HepG2 (cell line): ENCODE measurements around the gene ALDH3A2. TPM values are rescaled to one million over a fixed set of nuclear protein-coding genes. Genes with fewer than 3 reads are reported as not detected.

Experiments used
- ATAC-seq: fragments of 200-7000 bp; cut with Tn5 transposase; 3 replicates; pipeline ENCODE4 v1.9.1; 2020; ENCODE audit warnings: mild to moderate bottlenecking, moderate library complexity
- BruUV-seq: library from RNA; stranded (reverse); fragments of 400-500 nt; replicated peaks from 2 replicates; lab custom pipeline; 2021; lab: Mats Ljungman, UMichigan
- CTCF ChIA-PET: fragments of 300-600 bp; formaldehyde crosslinking; extraction: SDS; loops from one replicate; lab custom pipeline; 2021; ENCODE audit warnings: low total read pairs, inconsistent platforms, low intra/inter-chr PET ratio; lab: Yijun Ruan, JAX
- POLR2A ChIA-PET: fragments of 350-600 bp; sonication (Branson Sonifier 250); formaldehyde crosslinking; loops from one replicate; lab custom pipeline; 2020; ENCODE audit warnings: antibody characterized with exemption, inconsistent platforms; lab: Yijun Ruan, JAX
- DNase-seq: peaks from one replicate; pipeline ENCODE4 v3.0.0-alpha.2; 2015; ENCODE audit warnings: low spot score
- FAIRE-seq: peaks from 3 replicates; lab custom pipeline; 2011; peaks lifted over from hg19 to GRCh38; lab: Jason Lieb, UNC
- H2AFZ ChIP-seq: one replicate; pipeline ENCODE4 v1.6.1; 2011; ENCODE audit warnings: low read length, inconsistent platforms
- H3K27ac ChIP-seq: fragments of 300-600 bp; 3 replicates; pipeline ENCODE4 v1.8.0; 2011; ENCODE audit warnings: mixed run types, mild to moderate bottlenecking, mixed read lengths, low read length, inconsistent platforms; ENCODE audit not compliant: insufficient read depth; ENCODE audit errors: extremely low read length
- H3K27me3 ChIP-seq, 2 experiments: fragments of 200-600 bp in 1 of 2; 2 replicates in 1 of 2; 3 replicates in 1 of 2; pipeline versions ENCODE4 v1.6.0 to v1.8.0; 2011; ENCODE audit warnings: low read length in 2 of 2, mild to moderate bottlenecking in 2 of 2, moderate library complexity in 2 of 2, inconsistent platforms in 1 of 2; ENCODE audit not compliant: insufficient read depth in 2 of 2, control insufficient read depth in 1 of 2
- H3K36me3 ChIP-seq, 2 experiments: fragments of 200-600 bp in 1 of 2; replicated peaks in 1 of 2; 2 replicates in 1 of 2; 3 replicates in 1 of 2; pipeline versions ENCODE4 v1.5.1 to v1.8.0; 2011; ENCODE audit warnings: low read length in 2 of 2, inconsistent platforms in 1 of 2; ENCODE audit not compliant: insufficient read depth in 2 of 2, control insufficient read depth in 1 of 2
- H3K4me1 ChIP-seq: 2 replicates; pipeline ENCODE4 v1.5.1; 2012; ENCODE audit warnings: low read length, inconsistent platforms; ENCODE audit not compliant: insufficient read depth
- H3K4me2 ChIP-seq: 2 replicates; pipeline ENCODE4 v1.6.0; 2011; ENCODE audit warnings: low read depth, low read length, inconsistent platforms
- H3K4me3 ChIP-seq, 3 experiments: fragments of 200-600 bp in 1 of 3; sonication (generic), shearing (Covaris generic) in 1 of 3; replicated peaks in 1 of 3; 2 replicates each; pipeline ENCODE4 v1.5.1; 2011 to 2016; ENCODE audit warnings: low read length in 3 of 3, inconsistent platforms in 2 of 3, low read depth in 2 of 3, mild to moderate bottlenecking in 2 of 3, control low read depth in 1 of 3, mixed read lengths in 1 of 3; ENCODE audit not compliant: insufficient read depth in 1 of 3
- H3K79me2 ChIP-seq: one replicate; pipeline ENCODE4 v1.6.1; 2011; ENCODE audit warnings: low read length, inconsistent platforms; ENCODE audit not compliant: insufficient read depth
- H3K9ac ChIP-seq: 2 replicates; pipeline ENCODE4 v1.6.0; 2011; ENCODE audit warnings: mild to moderate bottlenecking, low read depth, low read length, inconsistent platforms; ENCODE audit not compliant: insufficient read depth
- H3K9me3 ChIP-seq: 2 replicates; pipeline ENCODE4 v1.5.1; 2012; ENCODE audit warnings: mild to moderate bottlenecking, low read length
- H4K20me1 ChIP-seq: 2 replicates; pipeline ENCODE4 v1.6.0; 2011; ENCODE audit warnings: inconsistent platforms, mild to moderate bottlenecking, low read length, moderate library complexity; ENCODE audit not compliant: insufficient read depth
- E2F1 ChIP-seq: sonication (generic); formaldehyde crosslinking; IDR thresholded peaks from 2 replicates; pipeline ENCODE4 v1.5.0; 2020; ENCODE audit warnings: missing genetic modification reagents
- FOXP1 ChIP-seq, 2 experiments: fragments of 450-650 bp in 1 of 2; IDR thresholded peaks; 2 replicates each; pipeline ENCODE4 v1.6.1; 2017 to 2018; ENCODE audit warnings: antibody characterized with exemption in 1 of 2
- GFI1 ChIP-seq: sonication (generic); formaldehyde crosslinking; IDR thresholded peaks from 2 replicates; pipeline ENCODE4 v1.5.0; 2020; ENCODE audit warnings: missing genetic modification reagents, mild to moderate bottlenecking, borderline replicate concordance
- HNF1B ChIP-seq: sonication (generic); formaldehyde crosslinking; IDR thresholded peaks from 2 replicates; pipeline ENCODE4 v1.5.1; 2020; ENCODE audit warnings: mild to moderate bottlenecking, moderate library complexity, missing genetic modification reagents
- HNF4A ChIP-seq: sonication (generic); formaldehyde crosslinking; IDR thresholded peaks from 2 replicates; pipeline ENCODE4 v1.4.0; 2020; ENCODE audit warnings: missing genetic modification reagents
- HNF4G ChIP-seq, 2 experiments: sonication (generic) in 1 of 2; formaldehyde crosslinking in 1 of 2; IDR thresholded peaks; 2 replicates each; pipeline versions ENCODE4 v1.4.0 to v1.6.1; 2011 to 2020; ENCODE audit warnings: borderline replicate concordance in 2 of 2, low read depth in 2 of 2, mild to moderate bottlenecking in 2 of 2, low read length in 1 of 2, missing genetic modification reagents in 1 of 2, moderate library complexity in 1 of 2
- MYC ChIP-seq: sonication (generic); formaldehyde crosslinking; IDR thresholded peaks from 2 replicates; pipeline ENCODE4 v1.9.0; 2021; ENCODE audit warnings: missing genetic modification reagents, borderline replicate concordance
- NCOR1 ChIP-seq: fragments of 200-600 bp; sonication (generic); IDR thresholded peaks from 2 replicates; pipeline ENCODE4 v1.7.0; 2017; ENCODE audit warnings: antibody characterized with exemption, low read length, borderline replicate concordance
- SOX13 ChIP-seq, 3 experiments: fragments of 450-650 bp in 1 of 3; sonication (generic) in 1 of 3; formaldehyde crosslinking in 1 of 3; IDR thresholded peaks in 2 of 3; conservative IDR thresholded peaks in 1 of 3; 2 replicates each; pipeline versions ENCODE4 v1.5.0 to v1.6.1; 2016 to 2020; ENCODE audit warnings: antibody characterized with exemption in 1 of 3, mild to moderate bottlenecking in 1 of 3, missing compliant biosample characterization in 1 of 3, missing genetic modification reagents in 1 of 3, moderate library complexity in 1 of 3
- THAP7 ChIP-seq: sonication (generic); formaldehyde crosslinking; IDR thresholded peaks from 2 replicates; pipeline ENCODE4 v1.8.1; 2023; ENCODE audit warnings: mild to moderate bottlenecking, missing genetic modification reagents
- ZNF335 ChIP-seq: sonication (generic); formaldehyde crosslinking; IDR thresholded peaks from 2 replicates; pipeline ENCODE4 v1.4.0; 2020; ENCODE audit warnings: missing genetic modification reagents
- ZNF350 ChIP-seq: sonication (generic); formaldehyde crosslinking; IDR thresholded peaks from 2 replicates; pipeline ENCODE4 v1.4.0; 2020; ENCODE audit warnings: mild to moderate bottlenecking, low read depth, missing genetic modification reagents, borderline replicate concordance
- ZNF605 ChIP-seq: sonication (generic); formaldehyde crosslinking; IDR thresholded peaks from 2 replicates; pipeline ENCODE4 v1.8.0; 2022; ENCODE audit warnings: mild to moderate bottlenecking, missing genetic modification reagents
- ZSCAN22 ChIP-seq: sonication (generic); formaldehyde crosslinking; IDR thresholded peaks from 2 replicates; pipeline ENCODE4 v1.4.0; 2020; ENCODE audit warnings: mild to moderate bottlenecking, missing genetic modification reagents
- WGBS: methylation state at CpG from one replicate; pipeline ENCODE4 v1.1.6; 2017; ENCODE audit warnings: low lambda C conversion rate; 5-methylcytosine and 5-hydroxymethylcytosine counted together
- in situ Hi-C: cut with HindIII; loops from 2 replicates; pipeline ENCODE4 v1.10.0; 2017; ENCODE audit warnings: low pct_unique_long_range_greater_than_20kb; ENCODE audit not compliant: extremely low pct_ligation_motif_present
- intact Hi-C: fragments of 100-400 bp; cut with micrococcal nuclease; formaldehyde crosslinking; loops from one replicate; pipeline ENCODE4 v1.10.0; 2022; ENCODE audit not compliant: unreplicated experiment
- polyA plus RNA-seq, 8 experiments: library from polyadenylated mRNA; depleted of rRNA in 3 of 8; stranded (reverse) in 7 of 8; unstranded in 1 of 8; fragments of >200 nt; fragmentation: Illumina TruSeq in 4 of 8; extraction: Trizol in 4 of 8; gene quantifications; 2 replicates each; pipeline versions ENCODE4 v1.2.1 to v1.2.3, GENCODE V29; 2011 to 2016; ENCODE audit warnings: low read depth in 4 of 8, missing spikeins in 1 of 8, mixed read lengths in 1 of 8; ENCODE audit not compliant: insufficient read depth in 1 of 8
- total RNA-seq, 5 experiments: library from RNA; depleted of rRNA; stranded (reverse); fragments of >200 nt; fragmentation: Illumina TruSeq; extraction: Trizol; gene quantifications; 2 replicates each; pipeline ENCODE4 v1.2.3, GENCODE V29; 2016; ENCODE audit warnings: low read depth in 1 of 5

Gene ALDH3A2
- total and polyA plus RNA-seq, 2 of the 13 experiments (the other 11 are each of a cell fraction or from before 2014, with no cell fraction given) = 80.8 to 180 TPM

GRCh38 chr17:19656336-19656735 is 7.8 kb downstream of the ALDH3A2 start:
- Histone ChIP-seq H3K4me3 (no peak overlapping the region), H3K79me2 (peaks cover 62% of the 10 kb centered on the region), H2AFZ (no peak overlapping the region), H4K20me1 (no peaks in the 10 kb centered on the region), H3K27ac (peak overlapping the region; percentile 91), H3K4me1 (peaks cover 88% of the 10 kb centered on the region), H3K4me2 (no peak overlapping the region), H3K9ac (no peak overlapping the region; the same call in 1 of the 2 replicates), H3K9me3 (no peaks in the 10 kb centered on the region)
- DNase-seq (no peak), FAIRE-seq (no peak), ATAC-seq (no peak)
- POLR2A ChIA-PET = interaction anchor here (0.8 to 8.4 kb wide), 4 partner anchors 9 to 106 kb away, joined by 3 to 194 read pairs (median 10); partner anchors contain the start of gene ALDH3A2
- CTCF ChIA-PET = no interaction called here
- BruUV-seq = no TSS peak
- WGBS = 71% methylated on average over 4 of the region's 4 CpGs
- in situ Hi-C loops (no loop called here), intact Hi-C loops (no loop called here)
- TF ChIP-seq HNF4A (CRISPR knock-in tag) (peak; percentile 61), E2F1 (CRISPR knock-in tag) (no peak), MYC (CRISPR knock-in tag) (no peak), NCOR1 (0 out of 2 replicates have a peak, but pooled peaks have one; percentile 11), ZNF335 (CRISPR knock-in tag) (no peak), ZNF605 (CRISPR knock-in tag) (no peak), GFI1 (peak; percentile 81), HNF1B (CRISPR knock-in tag) (no peak), ZSCAN22 (CRISPR knock-in tag) (0 out of 2 replicates have a peak, but pooled peaks have one; percentile 1), ZNF350 (no peak), SOX13 (IDR thresholded peaks at IDR 0.05) (no peak), SOX13 (CRISPR knock-in tag; conservative IDR thresholded peaks at IDR 0.05 in 1 of 2, IDR thresholded peaks at IDR 0.05 in 1 of 2) (peak in 1 of 2 experiments; percentile 50; a peak in 2 of 4 replicates), HNF4G (IDR thresholded peaks at IDR 0.05; ENCODE audit: borderline replicate concordance, low read depth, low read length) (0 out of 2 replicates have a peak, but pooled peaks have one; percentile 8), HNF4G (CRISPR knock-in tag; IDR thresholded peaks at IDR 0.05; ENCODE audit: borderline replicate concordance, low read depth) (no peak), THAP7 (no peak), FOXP1 (IDR thresholded peaks at IDR 0.05) (no peak), FOXP1 (CRISPR knock-in tag; IDR thresholded peaks at IDR 0.05) (no peak)
- TF ChIP-seq, all 625 proteins: peak for 6
- no peaks in the 10 kb centered on the region for H3K27me3 ChIP-seq
- H3K36me3 ChIP-seq = peaks cover 8 to 45% of the 10 kb centered on the region in 2 experiments
